ENCODE measurements around the gene KLC1.

GRCh38 chr14:103696466-103697071 is 67.6 kb downstream of the KLC1 start:
- TF ChIP-seq POLR2A (IDR thresholded peaks at IDR 0.05) = no peak
- TF ChIP-seq, protein P1, sequence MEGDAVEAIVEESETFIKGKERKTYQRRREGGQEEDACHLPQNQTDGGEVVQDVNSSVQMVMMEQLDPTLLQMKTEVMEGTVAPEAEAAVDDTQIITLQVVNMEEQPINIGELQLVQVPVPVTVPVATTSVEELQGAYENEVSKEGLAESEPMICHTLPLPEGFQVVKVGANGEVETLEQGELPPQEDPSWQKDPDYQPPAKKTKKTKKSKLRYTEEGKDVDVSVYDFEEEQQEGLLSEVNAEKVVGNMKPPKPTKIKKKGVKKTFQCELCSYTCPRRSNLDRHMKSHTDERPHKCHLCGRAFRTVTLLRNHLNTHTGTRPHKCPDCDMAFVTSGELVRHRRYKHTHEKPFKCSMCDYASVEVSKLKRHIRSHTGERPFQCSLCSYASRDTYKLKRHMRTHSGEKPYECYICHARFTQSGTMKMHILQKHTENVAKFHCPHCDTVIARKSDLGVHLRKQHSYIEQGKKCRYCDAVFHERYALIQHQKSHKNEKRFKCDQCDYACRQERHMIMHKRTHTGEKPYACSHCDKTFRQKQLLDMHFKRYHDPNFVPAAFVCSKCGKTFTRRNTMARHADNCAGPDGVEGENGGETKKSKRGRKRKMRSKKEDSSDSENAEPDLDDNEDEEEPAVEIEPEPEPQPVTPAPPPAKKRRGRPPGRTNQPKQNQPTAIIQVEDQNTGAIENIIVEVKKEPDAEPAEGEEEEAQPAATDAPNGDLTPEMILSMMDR (IDR thresholded peaks at IDR 0.05) = no peak
- TF ChIP-seq EP300 (IDR thresholded peaks at IDR 0.05; ENCODE audit: low read depth) = no peak
- TF ChIP-seq POLR2AphosphoS5 (IDR thresholded peaks at IDR 0.05) = no peak

Data from transverse colon (tissue), 4 donors.